GM18907 (cell line): ENCODE results near the gene HCN1.
"Not testable (repeated sequence)": the region's sequence is repeated elsewhere in the genome, so short reads cannot be mapped to it uniquely, and the experiment has no call there.

Experiments used
- ATAC-seq: cut with Tn5 transposase; IDR thresholded peaks from one replicate; pipeline ENCODE4 v1.9.1; 2021; ENCODE audit warnings: mild to moderate bottlenecking, moderate library complexity; ENCODE audit not compliant: unreplicated experiment

Gene HCN1

GRCh38 chr5:45622365-45622764 is 73.8 kb downstream of the HCN1 start:
- ATAC-seq: no peak

GRCh38 chr5:45617859-45618416 is 78.2 kb downstream of the HCN1 start:
- no peak for ATAC-seq

- no peak for ATAC-seq
Measured at GRCh38 chr5:45609661-45610060, 86.5 kb downstream of the HCN1 start.

- ATAC-seq: no peak
Measured at GRCh38 chr5:45604092-45604491, 92.1 kb downstream of the HCN1 start.

GRCh38 chr5:45601424-45601823 is 94.8 kb downstream of the HCN1 start:
- ATAC-seq: no peak

GRCh38 chr5:45596320-45596719 is 99.9 kb downstream of the HCN1 start:
- ATAC-seq: no peak

GRCh38 chr5:45586001-45586400 is 110.2 kb downstream of the HCN1 start:
- not testable (repeated sequence) for ATAC-seq

- no peak for ATAC-seq
Measured at GRCh38 chr5:45578270-45578669, 117.9 kb downstream of the HCN1 start.

- ATAC-seq: no peak
Measured at GRCh38 chr5:45568813-45569212, 127.4 kb downstream of the HCN1 start.

GRCh38 chr5:45542421-45542820 is 153.8 kb downstream of the HCN1 start:
- no peak for ATAC-seq

GRCh38 chr5:45533663-45534062 is 162.5 kb downstream of the HCN1 start:
- no peak for ATAC-seq

GRCh38 chr5:45532826-45533624 is 163.2 kb downstream of the HCN1 start:
- no peak for ATAC-seq

GRCh38 chr5:45521067-45521466 is 175.1 kb downstream of the HCN1 start:
- ATAC-seq: no peak

GRCh38 chr5:45512521-45512920 is 183.7 kb downstream of the HCN1 start:
- no peak for ATAC-seq

- ATAC-seq: no peak
Measured at GRCh38 chr5:45509371-45509770, 186.8 kb downstream of the HCN1 start.

GRCh38 chr5:45508135-45508534 is 188.0 kb downstream of the HCN1 start:
- no peak for ATAC-seq

GRCh38 chr5:45507178-45507577 is 189.0 kb downstream of the HCN1 start:
- no peak for ATAC-seq

- not testable (repeated sequence) for ATAC-seq
Measured at GRCh38 chr5:45499006-45499405, 197.2 kb downstream of the HCN1 start.

GRCh38 chr5:45491368-45491767 is 204.8 kb downstream of the HCN1 start:
- ATAC-seq: no peak

GRCh38 chr5:45484781-45485180 is 211.4 kb downstream of the HCN1 start:
- ATAC-seq: no peak

- ATAC-seq: no peak
Measured at GRCh38 chr5:45454114-45454513, 242.1 kb downstream of the HCN1 start.

- not testable (repeated sequence) for ATAC-seq
Measured at GRCh38 chr5:45444856-45445255, 251.3 kb downstream of the HCN1 start.

GRCh38 chr5:45440466-45440865 is 255.7 kb downstream of the HCN1 start:
- ATAC-seq: no peak
